CD4-positive, alpha-beta T cell (primary cell): Measurements from ENCODE around the gene ERBIN. TPM values are rescaled to one million over a fixed set of nuclear protein-coding genes. Genes with fewer than 3 reads are reported as not detected.

Experiments
- ATAC-seq: fragments of 200-7000 bp; cut with Tn5 transposase; one replicate; pipeline ENCODE4 v1.10.0; 2022; ENCODE audit warnings: mild to moderate bottlenecking; ENCODE audit not compliant: poor library complexity
- CTCF ChIA-PET: fragments of 350-600 bp; sonication (Branson Sonifier 250); formaldehyde crosslinking; loops from one replicate; lab custom pipeline; 2021; ENCODE audit warnings: antibody characterized with exemption, inconsistent platforms; lab: Charles Lee
- POLR2A ChIA-PET: fragments of 350-600 bp; sonication (Branson Sonifier 250); formaldehyde crosslinking; loops from one replicate; lab custom pipeline; 2021; ENCODE audit warnings: antibody characterized with exemption, inconsistent platforms; lab: Charles Lee
- DNase-seq, 14 experiments: peaks; one replicate each; pipeline ENCODE4 v3.0.0-alpha.2; 2013 to 2020; ENCODE audit warnings: mixed read lengths in 2 of 14
- H3K27ac ChIP-seq, 2 donors: one replicate each; pipeline versions ENCODE4 v1.5.1 to v1.7.0; 2013; ENCODE audit warnings: low read length in 2 of 2, low read depth in 1 of 2, mild to moderate bottlenecking in 1 of 2
- H3K27me3 ChIP-seq, 2 experiments: 1 replicate in 1 of 2; 2 replicates in 1 of 2; pipeline versions ENCODE4 v1.6.1 to v1.7.0; 2013; ENCODE audit warnings: low read length in 2 of 2, control low read depth in 1 of 2, mild to moderate bottlenecking in 1 of 2, moderate library complexity in 1 of 2; ENCODE audit not compliant: insufficient read depth in 2 of 2, control insufficient read depth in 1 of 2
- H3K36me3 ChIP-seq: one replicate; pipeline ENCODE4 v1.6.1; 2013; ENCODE audit warnings: low read length, control low read depth; ENCODE audit not compliant: insufficient read depth
- H3K4me1 ChIP-seq: one replicate; pipeline ENCODE4 v1.6.1; 2013; ENCODE audit warnings: low read length, control low read depth; ENCODE audit not compliant: insufficient read depth
- H3K4me3 ChIP-seq: one replicate; pipeline ENCODE4 v1.5.1; 2013; ENCODE audit warnings: mild to moderate bottlenecking, low read length, moderate library complexity
- H3K9me3 ChIP-seq, 2 experiments: 1 replicate in 1 of 2; 2 replicates in 1 of 2; pipeline versions ENCODE4 v1.6.1 to v1.7.0; 2013; ENCODE audit warnings: low read length in 2 of 2, mild to moderate bottlenecking in 2 of 2, control low read depth in 1 of 2, moderate library complexity in 1 of 2; ENCODE audit not compliant: control insufficient read depth in 1 of 2, insufficient read depth in 1 of 2
- H3K27ac Mint-ChIP-seq: one replicate; pipeline ENCODE4 v1.8.0; 2020; ENCODE audit warnings: mixed read lengths
- H3K27me3 Mint-ChIP-seq: one replicate; pipeline ENCODE4 v1.8.0; 2021; ENCODE audit warnings: mixed read lengths
- H3K36me3 Mint-ChIP-seq: one replicate; pipeline ENCODE4 v1.8.0; 2021; ENCODE audit warnings: low read depth, mixed read lengths
- H3K4me1 Mint-ChIP-seq: one replicate; pipeline ENCODE4 v1.8.0; 2021; ENCODE audit warnings: low read depth, mixed read lengths
- H3K4me3 Mint-ChIP-seq: one replicate; pipeline ENCODE4 v1.8.0; 2020; ENCODE audit warnings: mild to moderate bottlenecking, mixed read lengths
- H3K9me3 Mint-ChIP-seq: one replicate; pipeline ENCODE4 v1.8.0; 2020; ENCODE audit warnings: mixed read lengths
- intact Hi-C, 2 experiments: fragments of 100-400 bp; cut with DNase I in 1 of 2; cut with micrococcal nuclease in 1 of 2; formaldehyde crosslinking; loops; one replicate each; pipeline versions ENCODE4 v1.15.1 to v1.9.0; 2023 to 2025; cut with DNase I, micrococcal nuclease
- total RNA-seq, 174 experiments: library from RNA in 2 of 174; stranded (reverse) in 2 of 174; gene quantifications; one replicate each; pipeline ENCODE4 v1.2.3 and lab custom pipeline; 2021 to 2026
- TF ChIP-seq, protein P1 (sequence below): fragments of 200-600 bp; IDR thresholded peaks from one replicate; pipeline ENCODE4 v1.8.0; 2022; ENCODE audit warnings: antibody characterized with exemption, mild to moderate bottlenecking

ERBIN gene
- total RNA-seq, 2 experiments from 2014 or later, result 94.7 to 96.9 TPM

DNA sequence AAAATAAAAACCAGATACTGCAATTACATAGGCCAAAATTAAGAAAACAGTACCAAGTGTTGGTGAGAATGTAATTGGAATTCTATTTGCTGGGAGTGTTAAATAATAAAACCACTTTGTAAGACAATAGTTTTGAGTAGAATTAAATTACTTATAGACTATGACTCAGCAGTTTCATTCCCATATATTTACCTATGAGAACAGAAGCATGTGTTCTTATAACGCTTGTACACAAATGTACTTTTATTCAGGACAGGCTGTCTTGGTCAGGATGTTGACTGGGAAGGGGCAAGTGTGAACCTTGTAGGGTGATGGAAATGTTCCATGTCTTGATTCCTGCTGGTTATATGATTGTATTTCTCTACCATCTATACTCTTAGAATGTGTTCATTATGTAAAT lies 56.3 kb downstream of the ERBIN start:
- H3K27me3 ChIP-seq, result no peaks in the 10 kb centered on the region
- POLR2A ChIA-PET, result no interaction called here
- no peak overlapping the region for H3K4me3 ChIP-seq
- H3K36me3 Mint-ChIP-seq, result peaks cover 37% of the 10 kb centered on the region
- H3K4me1 ChIP-seq, result peaks cover 14% of the 10 kb centered on the region
- TF ChIP-seq, protein P1, sequence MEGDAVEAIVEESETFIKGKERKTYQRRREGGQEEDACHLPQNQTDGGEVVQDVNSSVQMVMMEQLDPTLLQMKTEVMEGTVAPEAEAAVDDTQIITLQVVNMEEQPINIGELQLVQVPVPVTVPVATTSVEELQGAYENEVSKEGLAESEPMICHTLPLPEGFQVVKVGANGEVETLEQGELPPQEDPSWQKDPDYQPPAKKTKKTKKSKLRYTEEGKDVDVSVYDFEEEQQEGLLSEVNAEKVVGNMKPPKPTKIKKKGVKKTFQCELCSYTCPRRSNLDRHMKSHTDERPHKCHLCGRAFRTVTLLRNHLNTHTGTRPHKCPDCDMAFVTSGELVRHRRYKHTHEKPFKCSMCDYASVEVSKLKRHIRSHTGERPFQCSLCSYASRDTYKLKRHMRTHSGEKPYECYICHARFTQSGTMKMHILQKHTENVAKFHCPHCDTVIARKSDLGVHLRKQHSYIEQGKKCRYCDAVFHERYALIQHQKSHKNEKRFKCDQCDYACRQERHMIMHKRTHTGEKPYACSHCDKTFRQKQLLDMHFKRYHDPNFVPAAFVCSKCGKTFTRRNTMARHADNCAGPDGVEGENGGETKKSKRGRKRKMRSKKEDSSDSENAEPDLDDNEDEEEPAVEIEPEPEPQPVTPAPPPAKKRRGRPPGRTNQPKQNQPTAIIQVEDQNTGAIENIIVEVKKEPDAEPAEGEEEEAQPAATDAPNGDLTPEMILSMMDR, result no peak
- H3K36me3 ChIP-seq, result peaks cover 6% of the 10 kb centered on the region
- DNase-seq (no peak), ATAC-seq (no peak)
- peaks cover 84% of the 10 kb centered on the region for H3K4me1 Mint-ChIP-seq
- peak overlapping the region; percentile 75 for H3K27ac Mint-ChIP-seq
- peaks cover 0 to 2% of the 10 kb centered on the region in 2 experiments for H3K9me3 ChIP-seq
- H3K27ac ChIP-seq, result no peak overlapping the region
- CTCF ChIA-PET, result no interaction called here
- H3K27me3 Mint-ChIP-seq, result no peaks in the 10 kb centered on the region
- intact Hi-C loops, result no loop called here
- H3K9me3 Mint-ChIP-seq, result no peaks in the 10 kb centered on the region
- H3K4me3 Mint-ChIP-seq, result no peak overlapping the region

DNA sequence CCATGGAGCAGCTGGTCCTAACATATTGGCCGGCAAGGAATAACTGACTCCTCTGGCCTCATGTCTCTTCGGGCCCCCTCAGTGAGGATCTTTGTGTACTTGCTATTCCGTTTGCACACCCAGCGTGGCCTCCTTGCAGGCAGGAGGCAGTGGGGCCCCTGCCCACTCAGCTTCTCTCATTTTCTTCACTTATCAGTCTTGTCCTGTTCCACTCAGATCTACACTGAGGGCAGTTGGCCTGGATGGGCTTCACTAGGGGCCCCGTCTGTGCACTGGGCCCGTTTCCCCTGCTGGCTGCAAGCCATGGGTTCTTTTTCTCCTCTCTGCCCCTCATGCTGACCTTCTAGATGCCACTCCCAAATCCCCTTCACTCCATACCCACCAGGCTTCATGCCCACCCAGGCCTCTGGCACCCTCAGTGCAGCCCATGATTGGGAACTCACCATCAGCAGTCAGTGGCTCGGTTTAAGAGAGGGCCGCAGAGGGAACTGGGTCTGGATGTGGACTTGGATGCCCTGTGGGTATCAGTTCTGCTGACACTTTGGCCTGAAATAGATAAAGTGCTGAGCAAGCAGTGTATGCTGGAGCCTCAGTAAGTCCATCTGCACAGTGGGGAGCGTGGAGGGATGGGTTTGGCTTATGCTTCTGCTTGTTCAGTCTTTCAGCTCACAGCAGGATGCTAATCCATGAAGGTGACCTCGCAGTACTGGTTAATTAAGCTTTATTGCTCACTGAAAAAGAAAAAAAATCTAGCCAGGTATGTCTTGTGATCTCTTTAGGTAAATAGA lies 57.9 kb downstream of the ERBIN start:
- Histone ChIP-seq H3K27me3 (no peaks in the 10 kb centered on the region), H3K9me3 (no peaks in the 10 kb centered on the region), H3K4me3 (no peak overlapping the region), H3K4me1 (peaks cover 14% of the 10 kb centered on the region), H3K27ac (no peak overlapping the region), H3K36me3 (no peaks in the 10 kb centered on the region)
- TF ChIP-seq, protein P1, result no peak
- DNase-seq (no peak), ATAC-seq (no peak)
- Mint-ChIP-seq H3K4me3 (no peak overlapping the region), H3K27me3 (no peaks in the 10 kb centered on the region), H3K36me3 (peaks cover 26% of the 10 kb centered on the region), H3K4me1 (peaks cover 78% of the 10 kb centered on the region), H3K27ac (peak overlapping the region; percentile 79), H3K9me3 (no peaks in the 10 kb centered on the region)
- intact Hi-C loops, result no loop called here
- ChIA-PET CTCF (no interaction called here), POLR2A (no interaction called here)

DNA sequence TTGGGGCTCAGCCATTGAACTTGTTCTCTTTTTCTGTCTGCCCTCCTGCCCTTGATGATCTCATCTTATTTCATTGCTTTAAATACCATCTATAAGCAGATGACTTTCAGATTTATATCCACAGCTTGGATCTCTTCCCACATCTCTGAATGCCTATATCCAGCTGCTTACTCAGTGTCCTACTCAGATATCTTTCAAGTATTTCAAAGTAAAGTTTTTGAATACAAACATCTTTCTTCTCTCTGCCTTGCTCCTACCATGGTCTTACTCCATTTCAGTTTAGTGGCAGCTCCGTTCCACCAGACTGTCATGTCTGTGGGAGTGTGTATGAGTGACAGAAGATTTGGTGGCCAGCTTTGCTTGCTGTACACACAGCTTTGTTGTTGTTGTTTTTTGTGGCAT lies 59.7 kb downstream of the ERBIN start:
- Mint-ChIP-seq H3K4me1 (peaks cover 69% of the 10 kb centered on the region), H3K9me3 (no peaks in the 10 kb centered on the region), H3K27me3 (no peaks in the 10 kb centered on the region), H3K27ac (peak overlapping the region; percentile 57), H3K4me3 (no peak overlapping the region), H3K36me3 (peaks cover 28% of the 10 kb centered on the region)
- H3K27ac ChIP-seq, result no peak overlapping the region
- TF ChIP-seq, protein P1, result no peak
- H3K4me1 ChIP-seq, result peaks cover 14% of the 10 kb centered on the region
- H3K36me3 ChIP-seq, result no peaks in the 10 kb centered on the region
- H3K4me3 ChIP-seq, result no peak overlapping the region
- H3K9me3 ChIP-seq, result no peaks in the 10 kb centered on the region
- DNase-seq (no peak), ATAC-seq (no peak)
- intact Hi-C loops, result no loop called here
- CTCF ChIA-PET, result no interaction called here
- H3K27me3 ChIP-seq, result no peaks in the 10 kb centered on the region
- POLR2A ChIA-PET, result interaction anchor here (1.0 to 1.3 kb wide), 3 partner anchors 18 to 61 kb away, joined by 3 to 4 read pairs (median 3); no protein-coding TSS in a partner anchor
